GM18502 (cell line): ENCODE measurements around the gene PELO.
"Not testable (repeated sequence)": the region's sequence is repeated elsewhere in the genome, so short reads cannot be mapped to it uniquely, and the experiment has no call there.

ENCODE experiments used
- ATAC-seq: cut with Tn5 transposase; IDR thresholded peaks from one replicate; pipeline ENCODE4 v1.9.1; 2021; ENCODE audit warnings: mild to moderate bottlenecking; ENCODE audit not compliant: unreplicated experiment, poor library complexity

PELO gene

GRCh38 chr5:52787600-52788504 lies at the start of gene PELO, which contains the start of gene ITGA1:
Gene PELO, plus strand, starts transcription at chr5:52787916. Its CDS starts 12,479 bp downstream, at chr5:52800395.
Gene ITGA1, plus strand, starts transcription at chr5:52787916. Its CDS starts 438 bp downstream, at chr5:52788354.
- peak; percentile 79 for ATAC-seq

GRCh38 chr5:52738095-52738506 lies 49.6 kb upstream of the PELO start:
- ATAC-seq, result peak; percentile 84

DNA sequence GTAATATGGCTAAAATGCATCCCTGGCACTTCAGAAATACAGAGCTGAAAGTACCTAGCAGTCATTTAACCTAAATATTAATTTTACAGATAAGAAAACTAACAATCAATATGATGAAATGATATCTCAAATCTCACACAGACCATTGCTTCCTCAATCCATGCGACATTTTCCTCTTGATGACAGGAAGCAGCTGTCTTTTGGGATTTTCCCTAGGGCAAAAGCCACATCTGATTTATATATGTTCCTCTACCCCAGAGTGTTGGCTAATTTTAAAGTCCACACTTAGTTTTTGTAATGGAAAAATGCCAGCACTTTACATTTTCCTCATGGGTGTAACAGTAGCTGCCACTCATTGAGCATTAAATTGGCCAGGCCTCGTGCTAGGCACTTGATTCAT lies 47.7 kb upstream of the PELO start:
- no peak for ATAC-seq

GRCh38 chr5:52743012-52743411 lies 44.7 kb upstream of the PELO start:
- ATAC-seq, result no peak

- ATAC-seq, result peak; percentile 14
Measured at GRCh38 chr5:52743529-52743928, 44.2 kb upstream of the PELO start.

DNA sequence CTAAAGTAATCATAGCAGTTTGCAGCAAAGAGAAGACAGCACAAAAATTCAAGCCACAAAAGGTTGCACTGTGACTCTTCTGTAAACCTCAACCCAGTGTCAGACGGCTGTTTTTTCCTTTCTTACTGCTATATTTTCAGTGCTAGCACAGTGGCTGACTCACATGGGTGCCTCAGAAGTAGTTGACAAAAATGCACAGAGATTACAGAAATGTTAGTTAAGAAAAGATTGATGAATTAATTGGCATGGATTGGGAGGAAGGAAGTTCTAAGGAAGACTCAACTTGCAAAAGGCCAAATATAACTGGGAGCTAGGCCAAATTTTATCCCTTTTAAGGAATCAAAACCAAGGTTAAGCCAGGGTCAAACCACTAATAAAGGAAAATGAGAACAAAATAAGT lies 43.7 kb upstream of the PELO start:
- ATAC-seq, result peak; percentile 83

- not testable (repeated sequence) for ATAC-seq
Measured at GRCh38 chr5:52744867-52745458, 42.8 kb upstream of the PELO start.

GRCh38 chr5:52746539-52746938 lies 41.2 kb upstream of the PELO start:
- ATAC-seq, result no peak

DNA sequence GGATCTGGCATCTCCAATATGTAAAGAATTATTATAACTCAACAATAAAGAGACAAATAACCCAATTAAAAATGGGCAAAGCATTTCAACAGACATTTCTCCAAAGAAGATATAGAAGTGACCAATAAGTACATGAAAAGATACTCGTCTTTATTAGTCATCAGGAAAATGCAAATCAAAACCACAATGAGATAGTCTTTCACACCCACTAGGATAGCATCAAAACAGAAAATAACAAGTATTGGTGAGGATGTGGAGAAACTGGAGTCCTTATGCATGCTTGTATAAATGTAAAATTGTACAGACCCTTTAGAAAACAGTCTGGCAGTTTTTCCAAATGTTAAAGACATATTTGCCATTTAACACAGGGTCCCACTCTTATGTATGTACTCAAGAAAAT lies 39.1 kb upstream of the PELO start:
- peak; percentile 53 for ATAC-seq

DNA sequence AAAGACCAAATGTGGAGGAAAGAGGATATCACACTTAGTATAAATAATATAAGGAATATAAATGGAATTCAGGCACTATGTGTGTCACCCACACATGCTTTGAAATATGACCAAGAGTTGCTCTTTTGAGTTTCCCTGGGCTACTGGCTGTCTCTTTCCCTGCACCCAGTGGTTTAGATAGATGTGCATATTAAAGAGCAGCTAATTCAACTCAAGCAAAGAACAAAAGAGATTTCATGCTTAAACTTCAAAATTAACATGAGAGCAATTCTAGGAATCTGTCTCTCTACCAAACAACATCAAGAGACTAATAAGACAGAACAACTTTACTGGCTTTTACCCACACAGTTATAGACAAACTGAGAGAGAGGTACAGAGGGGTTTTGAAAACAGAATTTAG lies 38.0 kb upstream of the PELO start:
- no peak for ATAC-seq

DNA sequence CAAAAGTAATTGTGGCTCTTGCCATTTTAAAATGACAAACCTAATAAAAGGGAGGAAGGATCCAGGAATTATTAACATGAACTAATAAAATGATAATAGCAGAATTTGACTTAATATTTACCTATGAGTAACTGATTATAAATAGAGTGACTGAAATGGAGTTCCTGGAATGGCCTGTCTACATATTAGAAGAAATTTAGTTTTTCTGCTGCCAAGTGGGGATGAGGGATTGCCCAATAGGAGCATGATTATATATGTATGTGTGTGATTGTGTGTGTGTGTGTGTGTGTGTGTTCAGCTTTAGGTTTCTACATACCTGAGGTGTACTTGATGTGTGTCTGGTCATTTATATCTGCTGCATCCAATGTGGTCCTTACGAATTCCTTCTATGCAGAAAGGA lies 36.6 kb upstream of the PELO start:
- no peak for ATAC-seq

DNA sequence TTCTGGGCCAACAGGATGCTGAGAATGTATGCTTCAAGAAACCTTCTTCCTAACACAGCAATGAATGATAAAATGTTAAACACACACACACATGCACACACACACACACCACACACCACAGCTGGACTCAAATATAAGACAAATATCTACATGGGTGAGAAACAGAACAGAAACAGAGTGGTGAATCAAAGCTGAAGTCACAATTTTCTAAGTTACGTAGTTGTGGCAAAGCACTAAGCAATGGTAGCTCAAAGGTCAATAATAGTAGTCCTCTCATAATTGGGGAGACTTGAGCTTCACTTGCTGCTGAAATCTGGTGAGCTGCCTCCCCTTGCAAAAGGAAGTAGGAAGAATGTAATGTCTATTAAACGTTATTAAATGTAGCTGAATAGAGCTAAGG lies 33.7 kb upstream of the PELO start:
- no peak for ATAC-seq

- ATAC-seq, result no peak
Measured at GRCh38 chr5:52757527-52757926, 30.2 kb upstream of the PELO start.

- ATAC-seq, result no peak
Measured at GRCh38 chr5:52758014-52758413, 29.7 kb upstream of the PELO start.

- ATAC-seq, result no peak
Measured at GRCh38 chr5:52759331-52759730, 28.4 kb upstream of the PELO start.

- ATAC-seq, result peak; percentile 78
Measured at GRCh38 chr5:52760695-52761366, 26.9 kb upstream of the PELO start.

DNA sequence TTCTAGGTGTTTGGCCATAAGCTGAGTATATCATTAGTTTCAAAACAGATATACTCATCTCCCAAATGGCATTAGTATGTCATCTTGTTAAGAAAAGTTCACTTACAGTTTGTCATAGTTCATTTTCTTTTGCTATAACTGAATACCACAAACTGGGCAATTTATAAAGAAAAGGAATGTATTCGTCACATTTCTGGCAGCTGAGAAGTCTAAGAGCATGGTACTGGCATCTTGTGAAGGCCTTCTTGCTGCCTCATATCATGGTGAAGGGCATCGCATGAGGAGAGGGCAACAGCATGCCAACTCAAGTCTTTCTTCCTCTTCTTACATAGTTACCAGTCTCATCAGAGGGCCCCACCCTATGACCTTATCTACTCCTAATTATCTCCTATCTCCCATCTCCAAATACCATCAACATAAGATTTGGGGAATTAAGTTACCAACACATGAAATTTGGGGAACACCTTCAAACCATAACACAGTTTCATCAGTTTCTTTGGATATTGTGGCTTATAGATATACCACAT lies 20.4 kb upstream of the PELO start:
- ATAC-seq, result no peak

GRCh38 chr5:52767766-52768480 lies 19.8 kb upstream of the PELO start:
- peak; percentile 61 for ATAC-seq

- ATAC-seq, result no peak
Measured at GRCh38 chr5:52769061-52769460, 18.7 kb upstream of the PELO start.

GRCh38 chr5:52770287-52770939 lies 17.3 kb upstream of the PELO start:
- no peak for ATAC-seq
